Fibroblast of lung (primary cell): ENCODE data around the gene INSC.

Experiments used
- CTCF ChIP-seq, 2 donors: IDR thresholded peaks in 1 of 2; conservative IDR thresholded peaks in 1 of 2; 1 replicate in 1 of 2; 2 replicates in 1 of 2; pipeline ENCODE4 v1.5.1; 2011 to 2012; ENCODE audit warnings: low read length in 2 of 2, control low read depth in 1 of 2, inconsistent platforms in 1 of 2, low read depth in 1 of 2, mild to moderate bottlenecking in 1 of 2
- EZH2 ChIP-seq: IDR thresholded peaks from 2 replicates; pipeline ENCODE4 v1.5.1; 2012; ENCODE audit warnings: low read length, control low read depth, mild to moderate bottlenecking; ENCODE audit errors: missing control alignments

- TF ChIP-seq EZH2 (no peak), CTCF (conservative IDR thresholded peaks at IDR 0.05 in 1 of 2, IDR thresholded peaks at IDR 0.05 in 1 of 2; ENCODE audit: low read depth in 1 of 2, low read length in 2 of 2) (peak; percentile 98)
These were observed 13.5 kb upstream of the INSC start for GRCh38 chr11:15101072-15101709.
